DMS153 (cell line): ENCODE measurements around the gene RASGRF1.
"Not testable (repeated sequence)": the region's sequence is repeated elsewhere in the genome, so short reads cannot be mapped to it uniquely, and the experiment has no call there.

Experiments
- DNase-seq: peaks from one replicate; lab custom pipeline; 2025; lab: John Stamatoyannopoulos, UW

RASGRF1 gene

DNA sequence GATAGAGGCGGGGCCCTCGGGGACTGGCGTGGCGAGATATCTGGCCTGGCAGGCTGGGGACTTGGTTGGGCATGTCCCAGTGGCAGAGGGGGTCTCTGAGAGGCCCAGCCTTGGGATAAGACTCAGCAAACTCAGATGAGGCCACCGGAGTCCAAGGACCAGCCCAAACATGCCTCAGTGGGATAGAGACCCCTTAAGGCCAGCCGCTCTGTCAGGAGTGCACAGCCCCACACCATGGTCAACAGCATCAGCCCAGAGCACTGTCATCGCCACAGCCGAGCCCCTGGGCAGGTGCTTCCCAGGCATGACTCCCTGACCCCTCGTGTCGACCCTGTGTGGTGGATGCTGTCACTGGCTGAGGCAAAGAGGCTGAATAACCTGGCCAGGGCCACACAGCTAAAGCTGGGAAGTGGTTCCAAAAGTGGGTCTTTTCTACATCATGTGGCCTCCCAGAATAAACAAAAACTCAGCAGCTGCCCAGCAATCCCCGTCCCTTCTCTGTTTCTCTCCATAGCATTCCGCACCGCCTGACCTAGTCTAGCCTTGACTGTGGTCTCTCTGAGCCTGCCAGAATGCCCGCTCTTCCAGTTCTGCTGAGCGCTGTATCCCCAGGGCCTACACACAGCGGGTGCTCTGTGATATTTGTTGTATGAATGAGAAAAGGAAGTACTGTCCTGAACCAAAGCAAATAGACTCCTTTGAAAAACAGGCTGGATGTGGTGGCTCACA is 160.9 kb downstream of the RASGRF1 start:
- DNase-seq, result no peak

DNA sequence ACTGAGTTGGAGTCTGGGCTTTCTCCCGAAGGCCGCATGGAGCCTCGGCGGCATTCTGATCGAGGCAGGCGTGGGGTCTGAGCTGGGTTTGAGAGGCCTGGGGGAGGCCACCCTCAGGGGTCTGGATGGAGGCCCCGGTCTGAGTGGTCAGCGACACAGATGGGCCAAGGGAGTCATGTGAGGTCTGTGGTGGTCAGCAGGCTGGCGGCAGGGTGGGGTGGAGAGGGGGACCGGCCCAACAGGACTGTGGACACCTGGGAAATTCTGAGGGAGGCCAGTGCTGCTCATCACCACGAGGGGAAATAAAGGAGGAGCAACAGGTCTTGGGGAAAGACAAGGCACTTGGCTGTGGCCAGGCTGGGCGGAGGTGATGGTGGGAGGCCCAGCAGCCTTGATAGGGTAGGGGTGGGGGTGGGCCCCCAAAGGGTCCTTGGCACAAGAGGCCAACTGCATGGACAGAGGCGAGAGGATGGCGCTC is 161.9 kb downstream of the RASGRF1 start:
- no peak for DNase-seq

DNA sequence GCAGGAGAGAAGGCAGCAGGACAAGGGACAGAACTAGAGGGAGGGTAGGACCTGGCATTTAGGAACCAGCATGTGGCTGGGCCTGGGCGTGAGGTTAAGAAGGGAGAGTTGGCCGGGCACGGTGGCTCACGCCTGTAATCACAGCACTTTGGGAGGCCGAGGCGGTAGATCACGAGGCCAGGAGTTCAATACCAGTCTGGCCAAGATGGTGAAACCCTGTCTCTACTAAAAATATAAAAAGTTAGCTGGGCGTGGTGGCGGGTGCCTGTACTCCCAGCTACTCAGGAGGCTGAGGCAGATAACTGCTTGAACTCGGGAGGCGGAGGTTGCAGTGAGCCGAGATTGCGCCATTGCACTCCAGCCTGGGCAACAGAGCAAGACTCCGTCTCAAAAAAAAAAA is 162.4 kb downstream of the RASGRF1 start:
- DNase-seq, result not testable (repeated sequence)

DNA sequence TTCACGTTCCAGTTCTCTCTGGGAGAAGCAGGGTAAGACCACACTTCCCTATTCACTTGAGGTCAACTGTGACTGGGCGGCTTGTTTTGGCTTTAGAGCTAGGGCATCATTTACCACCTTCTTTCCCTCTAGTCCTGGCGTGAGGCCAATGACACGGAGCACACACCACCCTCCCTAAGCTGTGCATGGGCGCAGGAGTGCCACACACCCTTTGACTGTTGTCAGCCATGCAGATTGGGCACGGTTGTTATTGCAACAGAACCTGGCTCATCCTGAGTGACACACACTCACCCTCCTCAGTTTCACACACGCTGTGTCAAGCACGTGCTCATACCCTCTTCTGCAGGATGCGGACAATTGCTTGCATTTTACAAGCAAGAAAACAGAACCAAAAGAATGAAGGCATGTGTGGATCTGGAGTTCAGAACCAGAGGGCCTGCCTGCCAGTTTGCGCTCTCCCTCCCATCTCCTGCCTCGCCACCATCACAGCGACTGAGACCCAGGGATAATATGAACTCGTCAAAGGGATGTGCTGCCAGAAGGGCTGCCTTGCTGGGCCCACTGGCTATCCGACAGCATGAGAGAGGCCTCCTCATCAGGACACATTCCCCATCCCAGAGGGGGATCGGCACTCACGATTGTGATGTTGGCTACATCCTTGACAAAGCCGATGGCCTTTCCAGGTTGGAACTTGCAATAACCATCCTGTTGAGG is 163.3 kb downstream of the RASGRF1 start:
- no peak for DNase-seq

DNA sequence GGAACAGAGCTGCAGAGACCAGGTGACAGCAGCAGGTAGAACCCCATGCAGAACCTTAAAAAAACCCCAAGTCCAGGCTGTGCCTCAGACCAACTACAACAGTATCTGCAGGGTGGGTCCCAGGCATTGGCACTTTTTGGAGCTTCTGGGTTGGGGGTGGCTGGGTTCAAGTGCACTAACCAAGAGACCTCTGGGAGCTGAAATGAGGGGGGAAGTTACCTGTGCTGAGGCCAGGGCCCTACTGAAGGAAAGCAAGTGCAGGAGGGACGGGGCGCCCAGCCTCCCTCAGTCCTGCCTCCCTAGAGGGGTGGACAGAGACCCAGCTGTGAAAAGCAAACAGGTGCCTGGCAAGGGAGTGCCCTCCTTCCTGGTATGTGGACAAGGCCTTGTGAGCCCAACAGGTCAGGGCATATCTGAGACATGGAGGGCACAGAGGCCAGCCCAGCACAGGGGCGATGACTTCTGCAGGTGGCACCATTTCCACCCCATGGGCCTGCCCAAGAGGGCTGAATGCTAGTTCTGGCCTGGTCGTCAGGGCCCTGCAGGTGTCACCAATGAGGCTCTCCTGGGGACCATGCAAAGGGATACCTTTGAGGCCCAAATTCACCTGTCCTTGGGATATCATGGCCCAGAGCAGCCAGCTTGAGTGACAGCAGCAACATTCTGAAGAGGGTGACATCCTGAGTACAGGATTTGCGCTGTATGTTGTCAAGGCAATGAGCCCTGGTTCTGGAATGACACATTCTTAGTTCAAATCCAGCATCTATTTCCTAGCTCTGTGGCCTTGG is 164.4 kb downstream of the RASGRF1 start:
- DNase-seq, result no peak

DNA sequence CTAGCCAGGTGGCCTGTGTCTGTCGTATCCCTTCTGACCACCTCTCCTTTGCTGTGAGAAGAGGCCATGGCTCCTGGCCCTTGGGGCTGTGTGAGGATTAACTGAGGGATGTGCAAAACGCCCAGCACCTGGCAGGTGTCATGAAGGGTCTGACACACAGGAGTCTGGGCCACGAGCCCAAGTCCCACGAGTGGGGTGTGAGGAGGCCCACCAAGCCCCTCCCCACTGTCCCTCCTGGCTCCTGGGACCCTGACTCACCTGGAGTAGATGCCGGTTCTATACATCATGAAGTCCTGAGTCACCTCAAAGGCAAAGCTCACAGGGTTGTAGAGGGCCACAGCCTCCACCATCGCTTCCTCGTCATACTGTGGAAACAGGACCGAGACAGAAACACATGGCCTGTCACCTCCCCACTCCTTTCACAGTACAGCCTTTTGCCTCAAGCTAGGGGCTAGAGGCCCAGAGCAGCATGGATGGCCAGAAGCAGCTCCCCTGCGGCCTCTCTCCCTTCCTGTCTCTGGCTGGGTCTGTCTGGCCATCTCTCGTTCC is 165.4 kb downstream of the RASGRF1 start:
- no peak for DNase-seq

DNA sequence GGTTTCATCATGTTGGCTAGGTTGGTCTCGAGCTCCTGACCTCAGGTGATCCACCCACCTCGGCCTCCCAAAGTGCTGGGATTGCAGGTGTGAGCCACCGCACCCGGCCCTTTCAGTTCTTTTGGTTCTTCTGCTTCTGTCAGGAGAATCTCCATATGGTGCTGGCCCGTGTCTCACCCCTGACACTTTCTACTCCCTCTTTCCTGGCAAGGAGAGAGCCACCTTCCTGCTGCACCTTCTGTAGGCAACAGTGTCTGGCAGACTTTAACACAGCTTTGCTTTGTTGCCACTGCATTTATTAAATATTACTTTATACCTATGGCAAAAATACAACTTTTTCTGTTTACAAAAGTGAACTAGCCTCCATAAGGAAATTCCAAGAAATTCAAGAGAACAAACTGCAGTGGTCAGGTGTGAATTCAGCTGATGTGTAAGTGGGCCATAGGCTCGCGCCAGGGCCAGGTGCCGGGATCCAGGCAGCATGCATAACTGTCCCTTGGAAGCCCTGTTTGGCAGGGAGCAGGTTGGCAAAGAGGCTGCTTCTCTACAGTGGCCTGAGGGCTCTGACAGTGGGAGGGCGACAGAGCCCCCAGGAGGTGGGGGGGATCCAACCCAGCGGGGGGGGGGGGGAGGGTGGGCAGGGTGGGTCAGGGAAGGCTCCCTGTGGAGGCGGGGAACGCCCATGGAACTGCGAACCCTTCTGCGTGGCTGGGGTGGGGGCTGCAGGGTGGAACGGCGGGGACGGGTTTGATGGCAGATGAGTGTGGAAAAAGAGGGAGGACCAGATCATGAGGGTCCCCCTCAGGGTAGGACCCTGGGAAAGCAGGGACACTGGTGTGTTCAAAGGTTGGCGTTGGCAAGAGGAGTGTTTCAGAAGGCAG is 166.9 kb downstream of the RASGRF1 start:
- DNase-seq, result no peak

DNA sequence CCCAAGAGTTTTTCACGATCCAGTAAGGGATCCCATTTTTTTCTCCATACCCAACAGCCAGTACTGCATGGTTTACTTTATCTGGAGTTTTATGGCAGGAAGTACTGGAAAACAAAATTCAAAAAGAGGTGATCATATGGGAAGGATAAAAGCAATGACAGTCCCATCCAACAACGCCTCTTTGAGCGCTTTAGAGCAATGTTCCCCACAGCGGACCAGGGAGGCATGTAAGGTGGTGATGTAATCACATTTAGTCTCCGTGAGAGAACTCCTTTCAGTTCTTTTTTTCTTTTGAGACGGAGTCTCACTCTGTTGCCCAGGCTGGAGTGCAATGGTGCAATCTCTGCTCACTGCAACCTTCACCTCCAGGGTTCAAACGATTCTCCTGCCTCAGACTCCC is 167.6 kb downstream of the RASGRF1 start:
- DNase-seq, result no peak

DNA sequence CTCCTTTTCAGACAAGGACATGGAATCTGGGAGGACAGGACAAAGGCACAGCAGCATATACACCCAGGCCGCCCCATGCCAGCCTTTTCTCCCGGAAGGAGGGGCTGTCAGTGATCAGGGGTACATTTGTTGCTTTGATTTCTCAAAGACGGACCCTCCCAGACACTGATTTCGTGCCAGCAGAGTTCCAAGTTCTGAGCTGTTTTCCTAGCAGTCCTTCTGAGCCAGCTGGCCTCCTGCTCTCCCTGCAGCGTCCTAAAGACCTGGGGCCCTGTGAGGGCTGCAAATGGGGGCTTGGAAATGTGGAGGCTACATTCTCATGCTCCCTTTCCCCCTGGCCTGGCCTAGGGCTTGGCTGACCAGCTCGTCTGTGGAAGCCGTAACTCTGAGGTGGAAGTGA is 168.1 kb downstream of the RASGRF1 start:
- no peak for DNase-seq

DNA sequence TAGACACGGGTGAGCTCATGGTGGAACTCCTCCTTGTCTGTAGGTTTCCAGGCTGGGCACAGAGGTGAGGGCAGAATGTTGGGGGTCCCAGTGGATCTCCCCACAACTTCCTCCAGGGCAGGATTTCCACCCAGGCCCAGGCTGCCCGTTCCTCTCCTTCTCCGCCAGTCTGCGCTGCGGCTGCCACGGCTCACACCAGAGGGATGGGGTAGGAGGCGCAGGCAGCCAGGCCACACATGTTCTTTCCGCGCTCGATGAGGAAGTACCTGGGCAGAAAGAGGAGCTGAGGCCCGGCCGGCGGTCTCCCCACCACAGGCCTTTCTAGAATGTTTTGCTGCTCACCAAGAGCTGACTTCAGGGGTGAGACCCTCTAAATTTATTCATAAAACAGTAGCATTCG is 168.6 kb downstream of the RASGRF1 start:
- no peak for DNase-seq

DNA sequence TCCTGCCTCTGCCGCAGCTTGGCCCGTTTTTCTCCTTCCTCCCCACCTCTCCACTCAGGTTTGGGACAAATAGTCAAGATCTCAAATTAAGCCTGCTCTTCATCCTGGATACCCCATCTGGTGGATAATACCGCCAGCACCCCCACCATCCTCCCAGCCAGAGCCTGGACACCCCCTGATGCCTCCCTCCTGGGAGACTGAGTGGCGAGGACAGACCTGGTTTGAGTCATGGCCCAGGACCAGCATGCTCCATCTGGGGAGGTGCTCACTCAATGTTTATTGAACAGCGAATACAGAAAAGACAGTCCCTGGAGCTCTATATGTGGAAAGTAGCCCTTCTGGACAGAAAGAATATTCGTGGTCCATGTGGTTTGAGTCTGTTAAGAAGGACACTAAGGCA is 169.1 kb downstream of the RASGRF1 start:
- DNase-seq, result no peak

DNA sequence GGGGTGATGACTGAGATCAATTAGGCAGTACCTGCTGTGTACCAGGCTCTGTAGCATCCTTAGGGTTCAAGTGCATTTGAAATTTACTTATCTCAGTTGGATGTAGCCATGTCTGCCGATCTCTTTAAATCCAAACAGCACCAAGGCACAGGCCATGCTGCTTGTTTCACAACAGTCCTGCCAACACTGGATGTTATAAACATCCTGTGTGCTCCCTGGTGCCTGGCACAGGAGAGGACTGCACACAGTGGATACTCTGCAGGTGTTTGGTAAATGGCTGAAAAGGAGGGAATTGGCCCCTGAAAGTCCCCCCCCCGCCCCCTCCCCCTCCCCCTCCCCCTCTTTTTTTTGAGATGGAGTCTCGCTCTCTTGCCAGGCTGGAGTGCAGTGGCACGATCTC is 172.7 kb downstream of the RASGRF1 start:
- DNase-seq, result no peak

DNA sequence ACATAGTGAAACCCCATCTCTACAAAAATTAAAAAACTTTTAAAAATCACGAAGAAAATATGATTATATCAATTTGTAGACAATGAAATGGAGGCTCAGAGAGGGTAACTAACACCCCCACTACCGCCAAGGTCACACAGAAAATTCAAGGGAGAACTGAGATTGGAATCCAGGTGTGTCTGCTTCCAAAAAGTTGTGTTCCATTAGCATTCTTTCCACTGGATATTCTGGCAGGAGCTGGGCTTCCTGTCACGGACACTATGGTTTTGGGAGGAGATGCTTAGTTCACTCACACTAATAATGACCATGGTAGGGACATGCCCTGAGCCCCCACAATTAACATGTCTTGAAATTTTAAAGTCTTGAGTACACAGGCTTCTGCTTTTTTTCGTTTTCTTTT is 174.5 kb downstream of the RASGRF1 start:
- no peak for DNase-seq

DNA sequence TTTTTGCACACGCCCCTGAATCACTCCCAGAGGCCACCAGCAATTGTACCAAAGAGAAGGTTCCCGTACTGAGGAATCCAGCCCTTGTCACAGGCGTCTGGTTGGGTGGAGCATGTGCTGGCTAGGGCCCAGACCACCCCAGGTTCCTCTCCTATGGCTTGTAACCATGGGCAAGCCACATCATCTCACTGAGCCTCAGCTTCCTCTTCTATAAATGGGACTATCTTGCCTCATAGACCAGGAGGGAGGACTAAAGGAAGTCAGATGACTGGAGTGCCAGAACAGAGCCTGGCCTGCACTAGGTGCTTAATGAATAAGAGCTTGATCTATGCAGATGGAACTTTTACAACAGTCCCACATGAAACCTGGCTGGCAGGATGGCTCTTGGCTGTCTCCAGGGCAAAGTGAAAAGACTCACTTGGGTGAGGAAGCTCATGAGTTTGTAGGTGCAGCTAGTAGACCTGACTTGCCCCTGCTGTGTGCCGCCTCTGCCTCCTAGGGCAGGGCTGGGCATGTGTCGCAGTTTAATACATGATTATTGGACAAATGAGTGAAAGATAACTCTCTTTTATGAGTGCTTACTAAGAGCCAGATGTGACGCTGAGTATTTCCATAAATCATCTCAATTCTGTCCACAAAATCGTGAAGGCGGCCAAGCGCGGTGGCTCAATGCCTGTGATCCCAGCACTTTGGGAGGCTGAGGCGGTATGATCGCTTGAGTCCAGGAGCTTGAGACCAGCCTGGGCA is 175.1 kb downstream of the RASGRF1 start:
- no peak for DNase-seq

DNA sequence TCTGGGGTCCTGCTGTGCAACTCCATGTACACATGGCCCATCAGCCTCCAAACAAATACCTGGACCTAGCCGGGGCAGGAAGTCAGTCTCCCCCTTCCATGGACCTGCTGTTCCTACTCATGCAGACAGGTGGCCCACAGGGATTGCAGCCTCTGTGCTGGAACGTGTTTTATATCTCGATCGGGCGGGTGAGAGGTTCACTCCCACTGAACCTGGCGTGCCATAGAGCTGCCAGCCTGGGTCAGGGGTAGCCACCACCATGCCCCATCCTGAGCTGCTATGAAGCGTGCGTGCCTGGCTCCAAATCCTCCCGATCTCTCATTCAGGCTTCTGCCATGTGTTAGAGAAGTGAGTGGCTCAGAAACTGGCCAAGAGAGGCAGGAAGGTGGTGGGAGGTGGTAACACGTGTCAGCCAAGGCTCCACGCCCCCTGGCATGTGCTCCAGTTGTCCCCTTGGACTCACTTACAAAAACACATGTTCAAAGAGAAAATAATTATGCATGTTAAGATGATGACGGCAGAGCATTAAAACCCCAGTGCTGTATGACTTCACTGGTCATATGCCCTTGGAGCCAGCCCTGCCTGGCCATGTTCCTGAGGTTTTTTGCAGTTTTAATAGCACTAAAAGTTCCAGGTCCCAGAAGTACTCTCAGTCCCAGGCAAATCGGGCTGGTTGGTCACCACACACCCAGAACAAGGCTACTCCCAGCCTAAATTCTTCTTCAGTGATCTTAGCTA is 176.4 kb downstream of the RASGRF1 start:
- DNase-seq, result no peak

DNA sequence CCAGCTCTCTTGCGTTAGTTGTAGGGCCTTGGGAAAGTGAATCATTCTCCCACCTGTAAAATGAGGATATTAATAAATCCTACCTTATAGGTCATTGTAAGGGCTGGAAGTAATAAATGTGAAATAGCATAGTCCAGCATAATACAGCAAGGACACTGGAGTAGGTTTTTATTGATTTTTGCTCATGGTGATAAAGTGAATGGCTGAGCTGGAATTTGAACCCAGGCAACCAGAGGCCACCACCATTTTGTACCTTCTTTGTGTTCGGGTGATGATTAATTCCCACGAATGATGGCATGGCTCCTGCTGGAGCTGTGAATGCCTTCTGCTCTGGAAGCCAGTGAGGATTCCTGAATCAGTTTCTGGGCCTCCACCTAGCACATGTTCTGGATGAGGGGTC is 177.6 kb downstream of the RASGRF1 start:
- no peak for DNase-seq

DNA sequence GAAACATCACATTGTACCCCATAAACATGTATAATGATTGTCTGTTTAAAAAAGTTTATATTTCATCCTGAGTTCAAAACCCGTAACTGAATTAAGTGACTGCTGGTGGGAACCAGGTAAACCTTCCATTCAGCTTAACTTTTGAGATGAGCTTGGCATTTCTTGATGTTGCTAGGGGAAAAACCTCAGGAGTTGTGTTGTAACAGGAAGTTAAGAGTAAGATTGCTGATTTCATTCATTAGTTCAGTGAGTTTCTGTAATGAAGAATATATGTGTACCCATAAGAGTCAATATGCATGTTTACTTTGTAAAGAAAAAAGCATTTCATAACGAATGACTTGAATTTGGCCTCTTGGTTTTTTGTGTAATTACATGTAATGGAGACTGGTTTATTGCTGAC is 178.3 kb downstream of the RASGRF1 start:
- DNase-seq, result no peak

DNA sequence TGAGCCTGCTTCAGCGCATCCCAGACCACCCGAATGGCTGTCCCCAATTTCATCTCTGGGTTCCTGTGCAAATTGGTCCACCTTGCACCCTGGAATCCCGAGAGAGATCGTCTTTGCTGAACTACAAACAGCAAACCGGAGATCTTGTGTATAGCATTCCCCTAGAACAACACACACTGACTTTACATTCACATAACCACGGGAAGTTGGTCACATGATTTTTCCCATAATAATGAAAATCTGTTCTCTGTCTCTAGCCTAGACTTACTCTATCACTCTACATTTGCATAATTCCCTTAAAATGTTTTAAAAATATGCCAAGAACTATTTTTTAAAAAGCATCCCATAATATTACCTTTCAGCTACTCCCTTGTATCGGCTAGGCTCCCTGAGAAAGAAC is 180.3 kb downstream of the RASGRF1 start:
- no peak for DNase-seq
